K562 (cell line): ENCODE measurements around the gene POLN. TPM values are rescaled to one million over a fixed set of nuclear protein-coding genes. Genes with fewer than 3 reads are reported as not detected.

Experiments used
- AFF1 ChIP-seq, 2 experiments: fragments of 450-650 bp; IDR thresholded peaks; 2 replicates each; pipeline ENCODE4 v1.6.1; 2018; ENCODE audit warnings: mild to moderate bottlenecking in 2 of 2, low read depth in 1 of 2; ENCODE audit not compliant: partially characterized antibody in 2 of 2
- GTF3C2 ChIP-seq: IDR thresholded peaks from 3 replicates; pipeline ENCODE4 v1.6.1; 2011; ENCODE audit warnings: borderline replicate concordance, mild to moderate bottlenecking, moderate library complexity; ENCODE audit not compliant: insufficient read length; ENCODE audit errors: extremely low read depth
- KLF13 ChIP-seq: fragments of 450-650 bp; IDR thresholded peaks from 2 replicates; pipeline ENCODE4 v1.6.1; 2016; ENCODE audit warnings: missing genetic modification characterization, low read depth, mild to moderate bottlenecking, missing compliant biosample characterization, moderate library complexity, borderline replicate concordance
- ZBTB7A ChIP-seq: IDR thresholded peaks from 2 replicates; pipeline ENCODE4 v1.6.1; 2011; ENCODE audit warnings: low read depth, mild to moderate bottlenecking, low read length, moderate library complexity, borderline replicate concordance; ENCODE audit not compliant: control insufficient read depth
- ZNF146 ChIP-seq: IDR thresholded peaks from one replicate; pipeline ENCODE4 v1.6.1; 2018; ENCODE audit warnings: missing compliant biosample characterization; ENCODE audit not compliant: unreplicated experiment
- polyA plus RNA-seq, 8 experiments: library from polyadenylated mRNA; depleted of rRNA in 4 of 8; stranded (reverse) in 5 of 8; unstranded in 3 of 8; fragments of >200 nt; fragmentation: Nextera tagmentation in 2 of 8; fragmentation: Illumina TruSeq in 1 of 8; extraction: Ambion mirVana in 2 of 8; extraction: Trizol in 1 of 8; gene quantifications; 2 replicates each; pipeline versions ENCODE4 v1.2.1 to v1.2.3, GENCODE V29; 2011 to 2014; ENCODE audit warnings: inconsistent platforms in 1 of 8, missing spikeins in 1 of 8
- total RNA-seq, 7 experiments: library from RNA; depleted of rRNA in 6 of 7; stranded (reverse); fragments of >200 nt in 6 of 7; fragmentation: Illumina TruSeq in 2 of 7; extraction: Trizol in 2 of 7; gene quantifications; 2 replicates each; pipeline versions ENCODE4 v1.2.1 to v1.2.3, GENCODE V29; 2011 to 2021; ENCODE audit warnings: low replicate concordance in 1 of 7

The POLN gene
- total and polyA plus RNA-seq, 9 of the 15 experiments (the other 6 are each of a cell fraction or from before 2014, with no cell fraction given) = 0.08 to 0.91 (median 0.32) TPM

GRCh38 chr4:2271279-2272025 lies 29.5 kb upstream of the POLN start (continued):
- TF ChIP-seq AFF1 (IDR thresholded peaks at IDR 0.05; ENCODE audit: low read depth in 1 of 2, partially characterized antibody in 2 of 2) = no peak
- no peak for TF ChIP-seq GTF3C2
- no peak for TF ChIP-seq KLF13 (tag)
- no peak for TF ChIP-seq ZBTB7A
- TF ChIP-seq ZNF146 (CRISPR knock-in tag) = no peak
